Prostate gland (tissue), 2 donors: ENCODE data around the gene COA7.

ENCODE experiments used
- POLR2A ChIP-seq: fragments of 450-650 bp; IDR thresholded peaks from one replicate; pipeline ENCODE4 v1.6.1; 2016; ENCODE audit warnings: antibody characterized with exemption, mild to moderate bottlenecking
- POLR2AphosphoS5 ChIP-seq: sonication (generic); formaldehyde crosslinking; IDR thresholded peaks from one replicate; pipeline ENCODE4 v1.6.1; 2017; ENCODE audit warnings: antibody characterized with exemption
- TF ChIP-seq, protein P1 (sequence below), 4 experiments: fragments of 200-600 bp in 2 of 4; fragments of 450-650 bp in 2 of 4; sonication (generic) in 2 of 4; IDR thresholded peaks; 1 replicate in 3 of 4; 2 replicates in 1 of 4; pipeline ENCODE4 v1.5.1; 2016 to 2019; ENCODE audit warnings: antibody characterized with exemption in 4 of 4, mild to moderate bottlenecking in 2 of 4, moderate library complexity in 2 of 4

DNA sequence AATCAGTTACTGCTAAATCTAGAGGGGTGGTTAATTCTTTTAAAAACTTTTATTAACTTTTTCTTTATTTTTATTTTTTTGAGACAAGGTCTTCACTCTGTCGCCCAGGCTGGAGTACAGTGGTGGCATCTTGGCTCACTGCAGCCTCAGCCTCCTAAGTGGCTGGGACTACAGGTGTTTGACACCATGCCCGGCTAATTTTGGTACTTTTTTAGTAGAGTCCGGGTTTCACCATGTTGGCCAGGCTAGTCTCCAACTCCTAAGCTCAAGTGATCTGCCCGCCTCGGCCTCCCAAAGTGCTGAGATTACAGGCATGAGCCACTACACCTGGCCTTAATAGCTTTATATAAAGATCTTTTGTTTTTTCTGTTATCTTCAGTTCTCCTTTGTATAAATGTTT is 40.0 kb upstream of the COA7 start:
- TF ChIP-seq, protein P1, sequence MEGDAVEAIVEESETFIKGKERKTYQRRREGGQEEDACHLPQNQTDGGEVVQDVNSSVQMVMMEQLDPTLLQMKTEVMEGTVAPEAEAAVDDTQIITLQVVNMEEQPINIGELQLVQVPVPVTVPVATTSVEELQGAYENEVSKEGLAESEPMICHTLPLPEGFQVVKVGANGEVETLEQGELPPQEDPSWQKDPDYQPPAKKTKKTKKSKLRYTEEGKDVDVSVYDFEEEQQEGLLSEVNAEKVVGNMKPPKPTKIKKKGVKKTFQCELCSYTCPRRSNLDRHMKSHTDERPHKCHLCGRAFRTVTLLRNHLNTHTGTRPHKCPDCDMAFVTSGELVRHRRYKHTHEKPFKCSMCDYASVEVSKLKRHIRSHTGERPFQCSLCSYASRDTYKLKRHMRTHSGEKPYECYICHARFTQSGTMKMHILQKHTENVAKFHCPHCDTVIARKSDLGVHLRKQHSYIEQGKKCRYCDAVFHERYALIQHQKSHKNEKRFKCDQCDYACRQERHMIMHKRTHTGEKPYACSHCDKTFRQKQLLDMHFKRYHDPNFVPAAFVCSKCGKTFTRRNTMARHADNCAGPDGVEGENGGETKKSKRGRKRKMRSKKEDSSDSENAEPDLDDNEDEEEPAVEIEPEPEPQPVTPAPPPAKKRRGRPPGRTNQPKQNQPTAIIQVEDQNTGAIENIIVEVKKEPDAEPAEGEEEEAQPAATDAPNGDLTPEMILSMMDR (IDR thresholded peaks at IDR 0.05): no peak
- TF ChIP-seq POLR2A (no peak), POLR2AphosphoS5 (no peak)
